Stromal cell of bone marrow (primary cell): ENCODE data around the gene POU6F2.
A peak's percentile ranks its signal among the peaks of the same experiment; 100 is the strongest.
"Not testable (repeated sequence)": the region's sequence is repeated elsewhere in the genome, so short reads cannot be mapped to it uniquely, and the experiment has no call there.

Source experiments
- DNase-seq: peaks from one replicate; pipeline ENCODE4 v3.0.0-alpha.2; 2012; ENCODE audit warnings: low read depth

The POU6F2 gene

GRCh38 chr7:38977685-38978084 is at the start of gene POU6F2:
Gene POU6F2, plus strand, starts transcription at chr7:38977909. Its CDS starts 45 bp downstream, at chr7:38977954.
- no peak for DNase-seq

GRCh38 chr7:38928506-38928905 is 49.2 kb upstream of the POU6F2 start:
- no peak for DNase-seq

GRCh38 chr7:38929460-38930171 is 48.1 kb upstream of the POU6F2 start:
- no peak for DNase-seq

- peak; percentile 28 for DNase-seq
Observed at GRCh38 chr7:38932509-38933168, 45.1 kb upstream of the POU6F2 start.

GRCh38 chr7:38934051-38934450 is 43.7 kb upstream of the POU6F2 start:
- no peak for DNase-seq

GRCh38 chr7:38934536-38934935 is 43.2 kb upstream of the POU6F2 start:
- DNase-seq: no peak

GRCh38 chr7:38936641-38937040 is 41.1 kb upstream of the POU6F2 start:
- DNase-seq: no peak

- no peak for DNase-seq
Observed at GRCh38 chr7:38938001-38938485, 39.7 kb upstream of the POU6F2 start.

GRCh38 chr7:38938589-38938988 is 39.1 kb upstream of the POU6F2 start:
- no peak for DNase-seq

GRCh38 chr7:38940774-38941173 is 36.9 kb upstream of the POU6F2 start:
- no peak for DNase-seq

- no peak for DNase-seq
Observed at GRCh38 chr7:38942431-38943051, 35.2 kb upstream of the POU6F2 start.

GRCh38 chr7:38947541-38947940 is 30.2 kb upstream of the POU6F2 start:
- not testable (repeated sequence) for DNase-seq

GRCh38 chr7:38950309-38950708 is 27.4 kb upstream of the POU6F2 start:
- DNase-seq: no peak

GRCh38 chr7:38951213-38951612 is 26.5 kb upstream of the POU6F2 start:
- DNase-seq: no peak

GRCh38 chr7:38953227-38953626 is 24.5 kb upstream of the POU6F2 start:
- no peak for DNase-seq

GRCh38 chr7:38953971-38954370 is 23.7 kb upstream of the POU6F2 start:
- DNase-seq: no peak

GRCh38 chr7:38955892-38956291 is 21.8 kb upstream of the POU6F2 start:
- no peak for DNase-seq

- DNase-seq: no peak
Observed at GRCh38 chr7:38962028-38962427, 15.7 kb upstream of the POU6F2 start.

GRCh38 chr7:38964921-38965320 is 12.8 kb upstream of the POU6F2 start:
- DNase-seq: no peak

- no peak for DNase-seq
Observed at GRCh38 chr7:38973760-38974159, 3.9 kb upstream of the POU6F2 start.

GRCh38 chr7:38975944-38976392 is 1.7 kb upstream of the POU6F2 start:
- no peak for DNase-seq

- DNase-seq: no peak
Observed at GRCh38 chr7:38978491-38978890, 782 bp downstream of the POU6F2 start.

GRCh38 chr7:38992203-38992602 is 14.5 kb downstream of the POU6F2 start:
- DNase-seq: no peak
